NCI-H1417 (cell line): ENCODE data around the gene SDK1.
A peak's percentile ranks its signal among the peaks of the same experiment; 100 is the strongest.
"Not testable (repeated sequence)": the region's sequence is repeated elsewhere in the genome, so short reads cannot be mapped to it uniquely, and the experiment has no call there.

ENCODE experiments used
- DNase-seq, 3 experiments: peaks; one replicate each; lab custom pipeline; 2025; lab: John Stamatoyannopoulos, UW

Gene SDK1

DNA sequence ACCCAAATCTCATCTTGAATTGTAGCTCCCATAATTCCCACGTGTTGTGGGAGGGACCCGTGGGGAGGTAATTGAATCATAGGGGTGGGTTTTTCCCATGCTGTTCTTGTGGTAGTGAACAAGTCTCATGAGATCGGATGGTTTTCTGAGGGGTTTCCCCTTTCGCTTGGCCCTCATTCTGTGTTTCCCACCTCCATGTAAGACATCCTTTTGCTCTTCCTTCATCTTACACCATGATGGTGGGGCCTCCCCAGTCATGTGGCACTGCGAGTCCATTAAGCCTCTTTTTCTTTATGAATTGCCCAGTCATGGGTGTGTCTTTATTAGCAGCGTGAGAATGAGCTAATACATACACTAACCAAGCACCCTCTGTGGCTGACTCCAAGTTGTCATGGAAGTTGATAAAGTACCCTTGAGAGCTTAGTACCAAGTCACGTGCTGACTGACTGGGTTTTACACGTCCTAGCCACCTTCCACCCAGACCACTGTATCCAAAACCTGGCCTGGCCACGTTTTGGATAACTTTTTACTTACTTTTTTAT, 614.4 kb downstream of the SDK1 start:
- DNase-seq, result no peak

GRCh38 chr7:3916146-3916545, 615.1 kb downstream of the SDK1 start:
- peak in 1 of 3 experiments; percentile 9 for DNase-seq

GRCh38 chr7:3917436-3917835, 616.4 kb downstream of the SDK1 start:
- peak in 1 of 3 experiments; percentile 20 for DNase-seq

GRCh38 chr7:3918576-3918975, 617.5 kb downstream of the SDK1 start:
- no peak for DNase-seq

GRCh38 chr7:3922175-3922635, 621.2 kb downstream of the SDK1 start:
- peak in 1 of 3 experiments; percentile 41 for DNase-seq

- no peak for DNase-seq
Measured at GRCh38 chr7:3923307-3923918, 622.4 kb downstream of the SDK1 start.

GRCh38 chr7:3924277-3924676, 623.2 kb downstream of the SDK1 start:
- DNase-seq, result no peak

GRCh38 chr7:3927446-3928110, 626.5 kb downstream of the SDK1 start:
- DNase-seq, result no peak

DNA sequence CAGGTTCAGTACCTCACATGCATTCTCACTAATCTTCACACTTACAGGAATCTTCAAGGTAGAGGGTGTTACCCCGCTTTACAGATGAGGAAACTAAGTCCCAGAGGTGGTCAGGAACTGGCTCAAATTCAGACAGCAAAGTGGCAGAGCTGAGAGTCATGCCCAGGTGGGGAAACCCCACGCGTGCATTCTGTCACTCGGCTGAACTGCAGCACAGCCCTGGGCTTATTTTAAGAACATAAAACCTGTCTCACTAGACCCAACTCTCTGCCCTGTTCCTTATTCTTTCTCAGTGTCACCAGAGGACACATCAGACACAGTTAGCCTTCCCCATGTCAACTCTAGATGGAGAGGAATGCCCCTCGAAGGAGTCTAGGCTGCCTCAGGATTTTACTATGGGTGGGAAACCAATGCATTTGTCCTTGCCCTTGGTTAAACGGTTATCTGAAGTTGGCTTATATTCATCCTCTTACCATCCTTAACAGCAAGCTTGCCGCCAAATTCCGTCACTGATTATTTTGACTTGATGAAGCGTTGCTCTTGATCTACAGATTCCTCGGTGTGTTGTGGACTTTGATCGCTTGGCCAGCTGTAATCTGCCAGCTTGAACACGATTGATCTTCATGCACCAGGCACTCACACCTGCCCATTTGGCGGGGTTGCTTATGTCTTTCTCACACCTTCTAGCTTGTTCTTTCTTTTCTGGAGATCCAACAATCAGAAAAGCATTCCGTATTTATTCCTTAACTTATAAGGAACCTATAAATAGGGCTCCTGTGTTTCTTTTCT, 627.9 kb downstream of the SDK1 start:
- no peak for DNase-seq

DNA sequence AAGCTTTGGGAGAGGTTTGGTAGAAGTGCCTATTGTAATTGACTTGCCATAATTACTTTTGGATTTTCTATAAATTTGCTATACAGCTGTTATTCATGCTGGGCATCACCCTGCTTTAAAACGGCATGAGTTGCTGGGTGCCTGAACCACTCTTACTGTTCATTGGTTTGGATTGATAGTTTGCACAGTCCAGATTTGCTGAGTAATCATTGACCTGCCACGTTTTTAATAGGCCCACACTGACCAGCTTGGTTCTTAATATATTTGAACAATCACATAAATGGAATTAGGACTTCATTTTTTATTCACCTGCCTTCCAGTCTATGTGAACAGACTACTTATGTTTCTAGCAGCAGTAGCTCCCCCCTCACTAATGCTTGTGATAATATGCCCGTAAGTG, 630.8 kb downstream of the SDK1 start:
- DNase-seq, result no peak

GRCh38 chr7:3937146-3937545, 636.1 kb downstream of the SDK1 start:
- no peak for DNase-seq

GRCh38 chr7:3937605-3938004, 636.6 kb downstream of the SDK1 start:
- no peak for DNase-seq

GRCh38 chr7:3941706-3942105, 640.7 kb downstream of the SDK1 start:
- DNase-seq, result not testable (repeated sequence)

DNA sequence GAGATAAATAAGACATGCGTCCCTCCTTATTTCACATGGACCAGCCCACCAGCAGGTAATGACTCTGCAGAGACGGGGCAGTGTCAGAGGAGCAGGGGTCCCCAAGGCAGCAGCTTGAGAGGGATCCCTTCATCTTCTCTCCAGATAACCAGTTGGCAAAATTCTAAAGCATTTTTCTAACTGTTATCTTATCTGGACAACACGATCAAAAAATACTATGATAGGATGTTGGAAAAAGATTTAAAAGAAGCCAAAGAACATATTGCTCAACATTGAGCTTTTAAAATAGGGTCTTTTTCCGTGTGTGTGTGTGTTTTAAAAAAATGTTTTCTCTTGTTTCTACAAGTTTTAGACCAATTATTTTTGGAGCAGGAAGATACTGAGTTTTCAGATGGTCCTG, 641.2 kb downstream of the SDK1 start:
- DNase-seq, result no peak

DNA sequence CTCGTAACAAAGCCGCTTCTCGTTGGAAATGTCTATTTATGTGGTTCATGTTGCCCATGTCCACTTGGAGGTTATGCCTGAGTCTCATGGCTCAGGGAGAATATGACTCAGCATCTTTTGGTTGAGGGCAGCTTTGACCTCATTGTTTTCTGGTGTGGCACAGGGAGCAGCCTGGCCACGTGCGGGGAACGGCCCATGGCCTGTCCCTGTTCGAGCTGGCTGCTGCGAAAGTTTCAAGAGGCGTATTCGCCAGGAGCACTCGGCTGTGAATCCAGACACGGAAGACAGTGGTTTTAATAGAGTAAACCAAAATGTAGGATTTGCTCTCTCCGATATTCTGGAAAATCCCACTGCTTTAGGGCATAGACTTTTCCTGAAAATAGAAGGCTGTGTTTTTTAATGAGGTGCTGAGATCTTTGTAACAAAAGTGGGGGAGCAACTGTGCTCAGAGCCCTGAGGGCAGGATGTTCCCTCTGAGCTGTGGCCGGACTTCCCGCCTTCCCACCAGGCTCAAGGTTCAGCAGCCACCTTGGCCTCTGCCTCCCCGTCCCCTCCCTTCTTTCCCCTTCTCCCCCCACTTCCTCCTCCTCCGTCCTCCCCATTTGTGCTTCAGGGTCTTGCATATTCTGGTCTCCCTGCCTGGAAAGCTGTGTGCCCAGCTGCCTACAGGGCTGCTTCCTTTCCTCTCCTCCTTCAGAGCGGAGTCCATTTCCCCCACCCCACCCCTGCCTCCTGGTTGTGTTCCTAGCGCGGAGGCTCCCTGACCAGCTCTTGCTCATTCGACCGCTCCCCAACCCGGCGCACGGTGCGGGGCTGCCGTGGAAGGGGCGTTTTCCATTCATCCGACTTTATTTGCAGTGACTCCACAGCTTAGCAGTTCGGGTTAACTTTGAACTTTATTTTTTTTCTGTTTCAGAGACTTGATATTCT, 642.0 kb downstream of the SDK1 start:
- peak; percentile 36 to 72 (median 40) for DNase-seq

- peak; percentile 36 to 81 (median 73) for DNase-seq
Measured at GRCh38 chr7:3943779-3944520, 642.9 kb downstream of the SDK1 start.

DNA sequence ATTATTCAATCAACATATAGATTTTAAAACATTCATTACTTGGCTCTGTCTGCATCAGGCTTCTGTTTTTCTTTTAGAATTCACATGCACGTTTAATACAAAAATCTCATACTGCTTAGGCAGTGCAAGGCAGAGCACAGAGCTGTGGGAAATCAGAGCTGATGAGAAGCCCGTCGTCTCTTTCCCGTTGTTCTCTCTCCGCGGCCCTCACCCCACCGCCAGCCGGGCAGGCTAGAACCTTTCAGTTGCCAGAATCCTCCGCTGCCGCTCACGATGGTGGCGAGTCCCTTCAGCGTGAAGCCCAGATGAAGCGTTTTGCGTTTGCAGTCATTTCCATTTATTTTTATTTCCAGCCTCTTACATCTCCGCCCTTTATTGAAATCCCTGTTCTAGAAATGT, 648.2 kb downstream of the SDK1 start:
- no peak for DNase-seq

- DNase-seq, result no peak
Measured at GRCh38 chr7:3950249-3950648, 649.2 kb downstream of the SDK1 start.

GRCh38 chr7:3951316-3952055, 650.4 kb downstream of the SDK1 start:
- peak in 1 of 3 experiments; percentile 34 for DNase-seq

- no peak for DNase-seq
Measured at GRCh38 chr7:3953133-3953532, 652.1 kb downstream of the SDK1 start.
